GM23248 (cell line): ENCODE measurements around the gene SLC18A3. TPM values are rescaled to one million over a fixed set of nuclear protein-coding genes. Genes with fewer than 3 reads are reported as not detected.

Source experiments
- DNase-seq: peaks from one replicate; pipeline ENCODE4 v3.0.0-alpha.2; 2015
- H2AFZ ChIP-seq: fragments of 200-600 bp; sonication (generic); 2 replicates; pipeline ENCODE4 v1.6.1; 2016; ENCODE audit warnings: antibody characterized with exemption
- H3F3A ChIP-seq: fragments of 200-600 bp; sonication (generic); 2 replicates; pipeline ENCODE4 v1.6.1; 2016; ENCODE audit warnings: mild to moderate bottlenecking, antibody characterized with exemption, mixed run types; ENCODE audit not compliant: insufficient read depth
- H3K27ac ChIP-seq: fragments of 200-600 bp; sonication (generic); 2 replicates; pipeline ENCODE4 v1.5.1; 2016; ENCODE audit warnings: mild to moderate bottlenecking
- H3K27me3 ChIP-seq: fragments of 200-600 bp; sonication (generic); replicated peaks from 2 replicates; pipeline ENCODE4 v1.6.1; 2016; ENCODE audit warnings: mild to moderate bottlenecking; ENCODE audit not compliant: insufficient read depth
- H3K36me3 ChIP-seq: fragments of 200-600 bp; sonication (generic); 2 replicates; pipeline ENCODE4 v1.6.1; 2016; ENCODE audit warnings: low read depth, mild to moderate bottlenecking
- H3K4me1 ChIP-seq: fragments of 200-600 bp; sonication (generic); 2 replicates; pipeline ENCODE4 v1.6.1; 2016; ENCODE audit warnings: mild to moderate bottlenecking; ENCODE audit not compliant: insufficient read depth
- H3K4me2 ChIP-seq: fragments of 200-600 bp; sonication (generic); one replicate; pipeline ENCODE4 v1.6.1; 2016; ENCODE audit warnings: mild to moderate bottlenecking; ENCODE audit not compliant: unreplicated experiment
- H3K4me3 ChIP-seq: fragments of 200-600 bp; sonication (generic); 2 replicates; pipeline ENCODE4 v1.5.1; 2016; ENCODE audit warnings: mild to moderate bottlenecking
- H3K79me2 ChIP-seq: fragments of 200-600 bp; sonication (generic); 2 replicates; pipeline ENCODE4 v1.6.1; 2016; ENCODE audit warnings: mild to moderate bottlenecking; ENCODE audit not compliant: insufficient read depth
- H3K9ac ChIP-seq: fragments of 200-600 bp; sonication (generic); 2 replicates; pipeline ENCODE4 v1.6.1; 2016; ENCODE audit warnings: mild to moderate bottlenecking
- H3K9me2 ChIP-seq: fragments of 200-600 bp; sonication (generic); 2 replicates; pipeline ENCODE4 v1.6.1; 2016; ENCODE audit warnings: mixed run types, mild to moderate bottlenecking, moderate library complexity; ENCODE audit not compliant: insufficient read depth
- H3K9me3 ChIP-seq: fragments of 200-600 bp; sonication (generic); one replicate; pipeline ENCODE4 v1.6.1; 2017; ENCODE audit warnings: low read depth
- H4K20me1 ChIP-seq: fragments of 200-600 bp; sonication (generic); 2 replicates; pipeline ENCODE4 v1.6.0; 2016; ENCODE audit not compliant: insufficient read depth
- EZH2 ChIP-seq: fragments of 200-600 bp; sonication (generic); IDR thresholded peaks from 2 replicates; pipeline ENCODE4 v1.6.1; 2018; ENCODE audit warnings: antibody characterized with exemption, mild to moderate bottlenecking; ENCODE audit not compliant: insufficient read depth, poor library complexity, severe bottlenecking
- EZH2phosphoT487 ChIP-seq: fragments of 200-600 bp; sonication (generic); IDR thresholded peaks from 2 replicates; pipeline ENCODE4 v1.6.1; 2018; ENCODE audit warnings: antibody characterized with exemption, moderate library complexity, mild to moderate bottlenecking, low read depth; ENCODE audit not compliant: insufficient read depth
- WGBS, 2 experiments: methylation state at CpG; one replicate each; pipeline ENCODE4 v1.1.6; 2015 to 2017; ENCODE audit warnings: low lambda C conversion rate in 2 of 2, low coverage in 1 of 2; ENCODE audit errors: missing lambda C conversion rate in 2 of 2; 5-methylcytosine and 5-hydroxymethylcytosine counted together
- in situ Hi-C: fragments of 300-500 bp; cut with MboI; formaldehyde crosslinking; loops from 2 replicates; pipeline ENCODE4 v1.15.0; 2020
- polyA plus RNA-seq: library from polyadenylated mRNA; unstranded; fragments of >200 nt; fragmentation: Nextera tagmentation; extraction: Ambion mirVana; gene quantifications from 2 replicates; pipeline ENCODE4 v1.2.1, GENCODE V29; 2016
- total RNA-seq: library from RNA; depleted of rRNA; stranded (reverse); fragments of >200 nt; shearing (Covaris generic); gene quantifications from 2 replicates; pipeline ENCODE4 v1.2.3, GENCODE V29; 2014

Gene SLC18A3
- total and polyA plus RNA-seq, 2 experiments from 2014 or later: not detected

- in situ Hi-C loops: no loop called here
- TF ChIP-seq EZH2 (no peak), EZH2phosphoT487 (no peak)
- WGBS, 2 experiments: 60 to 63% methylated on average over 9 of the region's 9 CpGs
- H3K4me3 ChIP-seq: no peak overlapping the region
- H3K4me1 ChIP-seq: peaks cover 33% of the 10 kb centered on the region
- H4K20me1 ChIP-seq: no peaks in the 10 kb centered on the region
- no peak overlapping the region for H3K4me2 ChIP-seq
- no peak for DNase-seq
- no peaks in the 10 kb centered on the region for H3K36me3 ChIP-seq
- H3F3A ChIP-seq: peaks cover 34% of the 10 kb centered on the region
- H2AFZ ChIP-seq: no peak overlapping the region
- no peaks in the 10 kb centered on the region for H3K27me3 ChIP-seq
- no peaks in the 10 kb centered on the region for H3K9me3 ChIP-seq
- no peak overlapping the region for H3K27ac ChIP-seq
- no peaks in the 10 kb centered on the region for H3K79me2 ChIP-seq
- no peaks in the 10 kb centered on the region for H3K9me2 ChIP-seq
- H3K9ac ChIP-seq: no peak overlapping the region
Measured at GRCh38 chr10:49572594-49573114, 37.5 kb upstream of the SLC18A3 start.

DNA sequence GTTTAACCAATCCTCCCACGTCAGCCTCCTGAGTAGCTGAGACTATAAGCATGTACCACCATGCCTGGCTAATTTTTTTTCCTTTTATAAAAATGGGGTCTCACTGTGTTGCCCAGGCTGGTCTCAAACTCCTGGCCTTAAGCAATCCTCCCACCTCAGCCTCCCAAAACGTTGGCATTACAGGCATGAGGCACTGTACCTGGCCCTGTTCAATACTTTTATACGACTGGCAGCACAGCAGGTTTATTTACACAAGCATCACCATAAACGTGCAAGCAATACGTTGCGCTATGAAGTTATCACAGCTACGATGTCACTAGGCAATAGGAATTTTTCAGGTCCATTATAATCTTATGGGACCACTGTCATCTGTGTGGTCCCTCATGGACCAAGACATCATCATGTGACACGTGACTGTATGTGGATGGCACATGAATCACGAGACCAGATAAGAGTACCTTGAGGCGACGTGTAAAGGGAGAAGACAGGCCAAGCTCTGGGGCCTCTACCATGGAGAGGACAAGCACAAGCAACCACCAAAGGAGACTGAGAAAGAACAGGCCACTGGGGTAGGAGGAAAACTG lies 34.5 kb upstream of the SLC18A3 start:
- in situ Hi-C loops: loop anchor here (25.0 kb wide), 2 partner anchors 337 to 637 kb away; no protein-coding TSS in a partner anchor

GRCh38 chr10:49577182-49577925 lies 32.8 kb upstream of the SLC18A3 start:
- Histone ChIP-seq H4K20me1 (no peaks in the 10 kb centered on the region), H3K4me2 (no peak overlapping the region)
- WGBS, 2 experiments: 65% methylated on average over 2 of the region's 2 CpGs

More for the DNA sequence above, 34.5 kb upstream of the SLC18A3 start:
- no peak overlapping the region for H3K4me3 ChIP-seq
- H3K27me3 ChIP-seq: no peaks in the 10 kb centered on the region
- TF ChIP-seq EZH2 (no peak), EZH2phosphoT487 (no peak)
- WGBS, 2 experiments: 80 to 84% methylated on average over 11 of the region's 11 CpGs
- no peaks in the 10 kb centered on the region for H3K9me2 ChIP-seq
- H3K79me2 ChIP-seq: no peaks in the 10 kb centered on the region
- H2AFZ ChIP-seq: no peak overlapping the region
- no peaks in the 10 kb centered on the region for H3K36me3 ChIP-seq
- no peak overlapping the region for H3K27ac ChIP-seq
- no peaks in the 10 kb centered on the region for H4K20me1 ChIP-seq
- H3K4me2 ChIP-seq: no peak overlapping the region
- no peak overlapping the region for H3K9ac ChIP-seq
- H3K4me1 ChIP-seq: peaks cover 27% of the 10 kb centered on the region
- H3F3A ChIP-seq: peaks cover 9% of the 10 kb centered on the region
- H3K9me3 ChIP-seq: no peaks in the 10 kb centered on the region
- no peak for DNase-seq

GRCh38 chr10:49578392-49578791 lies 31.7 kb upstream of the SLC18A3 start:
- Histone ChIP-seq H3K4me1 (peaks cover 24% of the 10 kb centered on the region), H3K4me3 (no peak overlapping the region), H3K9me3 (no peaks in the 10 kb centered on the region), H3K4me2 (no peak overlapping the region), H4K20me1 (no peaks in the 10 kb centered on the region), H3F3A (no peaks in the 10 kb centered on the region), H3K27me3 (no peaks in the 10 kb centered on the region), H2AFZ (no peak overlapping the region), H3K36me3 (no peaks in the 10 kb centered on the region), H3K9me2 (no peaks in the 10 kb centered on the region), H3K9ac (no peak overlapping the region), H3K27ac (no peak overlapping the region), H3K79me2 (no peaks in the 10 kb centered on the region)
- in situ Hi-C loops: loop anchor here (25.0 kb wide), 2 partner anchors 334 to 634 kb away; no protein-coding TSS in a partner anchor
- 75 to 88% methylated on average over 3 of the region's 3 CpGs for WGBS, 2 experiments
- no peak for TF ChIP-seq EZH2
- TF ChIP-seq EZH2phosphoT487: no peak
- no peak for DNase-seq

More at GRCh38 chr10:49577182-49577925, 32.8 kb upstream of the SLC18A3 start:
- no peaks in the 10 kb centered on the region for H3K9me2 ChIP-seq
- no peak overlapping the region for H2AFZ ChIP-seq
- no peak overlapping the region for H3K9ac ChIP-seq
- in situ Hi-C loops: loop anchor here (25.0 kb wide), 2 partner anchors 335 to 635 kb away; no protein-coding TSS in a partner anchor
- no peak overlapping the region for H3K27ac ChIP-seq
- no peak overlapping the region for H3K4me3 ChIP-seq
- peaks cover 24% of the 10 kb centered on the region for H3K4me1 ChIP-seq
- TF ChIP-seq EZH2: no peak
- no peak for TF ChIP-seq EZH2phosphoT487
- H3K79me2 ChIP-seq: no peaks in the 10 kb centered on the region
- H3K36me3 ChIP-seq: no peaks in the 10 kb centered on the region
- no peaks in the 10 kb centered on the region for H3K9me3 ChIP-seq
- H3K27me3 ChIP-seq: no peaks in the 10 kb centered on the region
- no peaks in the 10 kb centered on the region for H3F3A ChIP-seq
- no peak for DNase-seq
